OCI-LY7 (cell line): Measurements from ENCODE around the gene DGKZ. TPM values are rescaled to one million over a fixed set of nuclear protein-coding genes. Genes with fewer than 3 reads are reported as not detected.

Experiments used
- BruUV-seq: library from RNA; stranded (reverse); fragments of 400-500 nt; replicated peaks from 2 replicates; lab custom pipeline; 2021; lab: Mats Ljungman, UMichigan
- CTCF ChIA-PET: fragments of 300-600 bp; sonication (Branson Sonifier 250); formaldehyde crosslinking; loops from one replicate; lab custom pipeline; 2022; ENCODE audit warnings: antibody characterized with exemption; ENCODE audit not compliant: unreplicated experiment; lab: Charles Lee
- POLR2A ChIA-PET: fragments of 300-600 bp; sonication (Branson Sonifier 250); formaldehyde crosslinking; loops from one replicate; lab custom pipeline; 2022; ENCODE audit warnings: antibody characterized with exemption; lab: Charles Lee
- DNase-seq: peaks from one replicate; pipeline ENCODE4 v3.0.0-alpha.2; 2015; ENCODE audit warnings: low spot score
- H2AFZ ChIP-seq: fragments of 200-600 bp; sonication (generic), shearing (Covaris generic); 2 replicates; pipeline ENCODE4 v1.6.1; 2014; ENCODE audit warnings: mild to moderate bottlenecking, antibody characterized with exemption, low read length, moderate library complexity
- H3K27ac ChIP-seq: fragments of 200-600 bp; sonication (generic); 2 replicates; pipeline ENCODE4 v1.5.1; 2014; ENCODE audit warnings: mixed run types, low read depth, mild to moderate bottlenecking, moderate library complexity, low read length, inconsistent platforms; ENCODE audit not compliant: poor library complexity, severe bottlenecking
- H3K36me3 ChIP-seq: fragments of 200-600 bp; sonication (generic); 2 replicates; pipeline ENCODE4 v1.6.1; 2014; ENCODE audit warnings: mild to moderate bottlenecking, antibody characterized with exemption, low read length, moderate library complexity, mixed read lengths; ENCODE audit not compliant: insufficient read depth
- H3K4me1 ChIP-seq: fragments of 200-600 bp; sonication (generic); 2 replicates; pipeline ENCODE4 v1.5.1; 2014; ENCODE audit warnings: mild to moderate bottlenecking, low read length; ENCODE audit not compliant: insufficient read depth, poor library complexity, severe bottlenecking
- H3K4me2 ChIP-seq: fragments of 200-600 bp; sonication (generic); 2 replicates; pipeline ENCODE4 v1.6.1; 2014; ENCODE audit warnings: mild to moderate bottlenecking, low read length
- H3K4me3 ChIP-seq: fragments of 200-600 bp; sonication (generic); 2 replicates; pipeline ENCODE4 v1.5.1; 2014; ENCODE audit warnings: mild to moderate bottlenecking, low read depth, low read length; ENCODE audit not compliant: poor library complexity, severe bottlenecking
- H3K79me2 ChIP-seq: fragments of 200-600 bp; sonication (generic); 2 replicates; pipeline ENCODE4 v1.6.1; 2016; ENCODE audit warnings: low read depth, mild to moderate bottlenecking, low read length, moderate library complexity, mixed read lengths; ENCODE audit not compliant: insufficient read depth
- H3K9me2 ChIP-seq: fragments of 200-600 bp; sonication (generic); 2 replicates; pipeline ENCODE4 v1.6.1; 2016; ENCODE audit warnings: mild to moderate bottlenecking, low read length, mixed read lengths; ENCODE audit not compliant: insufficient read depth
- H3K9me3 ChIP-seq: fragments of 200-600 bp; sonication (generic); 2 replicates; pipeline ENCODE4 v1.6.1; 2014; ENCODE audit warnings: mild to moderate bottlenecking, mixed run types, low read length, mixed read lengths
- H4K20me1 ChIP-seq: fragments of 200-600 bp; sonication (generic); 2 replicates; pipeline ENCODE4 v1.6.1; 2014; ENCODE audit warnings: mild to moderate bottlenecking, antibody characterized with exemption, low read length, moderate library complexity, mixed read lengths; ENCODE audit not compliant: insufficient read depth
- EZH2phosphoT487 ChIP-seq: fragments of 200-600 bp; sonication (generic); IDR thresholded peaks from 2 replicates; pipeline ENCODE4 v1.6.1; 2018; ENCODE audit warnings: low read depth, borderline replicate concordance, mild to moderate bottlenecking, mixed run types, antibody characterized with exemption, low read length, moderate library complexity, mixed read lengths
- intact Hi-C: fragments of 100-400 bp; cut with micrococcal nuclease; formaldehyde crosslinking; loops from one replicate; pipeline ENCODE4 v1.10.0; 2022; ENCODE audit not compliant: unreplicated experiment
- total RNA-seq, 2 experiments: library from RNA; depleted of rRNA in 1 of 2; stranded (reverse); fragments of >200 nt in 1 of 2; shearing (Covaris generic) in 1 of 2; gene quantifications; 2 replicates each; pipeline ENCODE4 v1.2.3, GENCODE V29; 2014 to 2022
- TF ChIP-seq, protein P1 (sequence below): fragments of 200-600 bp; sonication (generic); conservative IDR thresholded peaks from 2 replicates; pipeline ENCODE4 v1.5.1; 2014; ENCODE audit warnings: mild to moderate bottlenecking, antibody characterized with exemption, low read length, moderate library complexity, mixed read lengths

DGKZ gene
- total RNA-seq, 2 experiments from 2014 or later: 134 to 141 TPM

DNA sequence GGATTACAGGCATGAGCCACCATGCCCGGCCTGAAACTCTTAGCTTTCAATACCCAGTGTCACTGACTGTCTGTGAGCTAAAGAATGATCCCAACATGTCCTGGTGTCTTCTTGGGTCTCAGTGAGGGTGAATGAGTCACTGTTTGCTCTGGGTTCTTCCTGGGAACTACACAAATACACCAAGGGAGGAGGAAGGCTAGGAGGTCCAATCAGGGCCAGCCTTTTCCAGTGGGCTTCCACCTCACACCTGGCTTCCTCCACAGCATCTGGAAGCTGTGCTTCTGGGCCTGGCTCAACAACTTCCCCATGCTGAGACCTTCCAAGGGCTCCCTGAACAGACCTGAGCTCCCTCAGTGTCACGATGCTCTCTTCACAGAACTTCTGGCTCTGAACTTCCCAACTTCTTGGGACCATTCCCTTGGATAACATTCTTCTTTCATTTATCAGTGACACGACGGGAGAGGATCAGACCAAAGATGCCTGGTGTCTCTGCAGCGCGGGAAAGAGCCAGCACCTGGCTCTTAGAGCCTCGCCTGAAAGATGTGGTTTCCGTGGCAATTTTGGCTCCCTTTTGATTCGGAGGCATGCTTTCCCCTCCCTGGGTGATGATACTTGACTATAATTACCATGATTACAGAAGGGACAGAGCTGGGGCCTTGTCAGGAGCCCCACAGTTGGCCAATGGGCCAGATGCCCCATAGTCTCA, 66.7 kb downstream of the DGKZ start:
- Histone ChIP-seq H2AFZ (no peak overlapping the region), H3K4me3 (no peak overlapping the region), H3K9me2 (no peaks in the 10 kb centered on the region), H3K36me3 (peaks cover 53% of the 10 kb centered on the region; the same call in 1 of the 2 replicates), H3K79me2 (no peaks in the 10 kb centered on the region), H3K4me2 (no peak overlapping the region), H3K4me1 (no peaks in the 10 kb centered on the region), H4K20me1 (no peaks in the 10 kb centered on the region), H3K9me3 (no peaks in the 10 kb centered on the region), H3K27ac (no peak overlapping the region)
- TF ChIP-seq EZH2phosphoT487: no peak
- TF ChIP-seq, protein P1, sequence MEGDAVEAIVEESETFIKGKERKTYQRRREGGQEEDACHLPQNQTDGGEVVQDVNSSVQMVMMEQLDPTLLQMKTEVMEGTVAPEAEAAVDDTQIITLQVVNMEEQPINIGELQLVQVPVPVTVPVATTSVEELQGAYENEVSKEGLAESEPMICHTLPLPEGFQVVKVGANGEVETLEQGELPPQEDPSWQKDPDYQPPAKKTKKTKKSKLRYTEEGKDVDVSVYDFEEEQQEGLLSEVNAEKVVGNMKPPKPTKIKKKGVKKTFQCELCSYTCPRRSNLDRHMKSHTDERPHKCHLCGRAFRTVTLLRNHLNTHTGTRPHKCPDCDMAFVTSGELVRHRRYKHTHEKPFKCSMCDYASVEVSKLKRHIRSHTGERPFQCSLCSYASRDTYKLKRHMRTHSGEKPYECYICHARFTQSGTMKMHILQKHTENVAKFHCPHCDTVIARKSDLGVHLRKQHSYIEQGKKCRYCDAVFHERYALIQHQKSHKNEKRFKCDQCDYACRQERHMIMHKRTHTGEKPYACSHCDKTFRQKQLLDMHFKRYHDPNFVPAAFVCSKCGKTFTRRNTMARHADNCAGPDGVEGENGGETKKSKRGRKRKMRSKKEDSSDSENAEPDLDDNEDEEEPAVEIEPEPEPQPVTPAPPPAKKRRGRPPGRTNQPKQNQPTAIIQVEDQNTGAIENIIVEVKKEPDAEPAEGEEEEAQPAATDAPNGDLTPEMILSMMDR: no peak
- ChIA-PET POLR2A (interaction anchor here (0.6 kb wide), 1 partner anchor 181 kb away, joined by 3 read pairs; no protein-coding TSS in a partner anchor), CTCF (no interaction called here)
- no peak for DNase-seq
- no TSS peak for BruUV-seq
- intact Hi-C loops: no loop called here

GRCh38 chr11:46414466-46414796, 67.2 kb downstream of the DGKZ start:
- ChIA-PET CTCF (no interaction called here), POLR2A (no interaction called here)
- Histone ChIP-seq H3K79me2 (no peaks in the 10 kb centered on the region), H3K36me3 (peaks cover 50% of the 10 kb centered on the region; the same call in 1 of the 2 replicates), H3K9me3 (no peaks in the 10 kb centered on the region), H3K27ac (no peak overlapping the region), H3K9me2 (no peaks in the 10 kb centered on the region), H4K20me1 (no peaks in the 10 kb centered on the region), H3K4me2 (no peak overlapping the region), H3K4me3 (no peak overlapping the region), H3K4me1 (no peaks in the 10 kb centered on the region), H2AFZ (no peak overlapping the region)
- no TSS peak for BruUV-seq
- intact Hi-C loops: no loop called here
- TF ChIP-seq EZH2phosphoT487: no peak
- TF ChIP-seq, protein P1: no peak
- no peak for DNase-seq

DNA sequence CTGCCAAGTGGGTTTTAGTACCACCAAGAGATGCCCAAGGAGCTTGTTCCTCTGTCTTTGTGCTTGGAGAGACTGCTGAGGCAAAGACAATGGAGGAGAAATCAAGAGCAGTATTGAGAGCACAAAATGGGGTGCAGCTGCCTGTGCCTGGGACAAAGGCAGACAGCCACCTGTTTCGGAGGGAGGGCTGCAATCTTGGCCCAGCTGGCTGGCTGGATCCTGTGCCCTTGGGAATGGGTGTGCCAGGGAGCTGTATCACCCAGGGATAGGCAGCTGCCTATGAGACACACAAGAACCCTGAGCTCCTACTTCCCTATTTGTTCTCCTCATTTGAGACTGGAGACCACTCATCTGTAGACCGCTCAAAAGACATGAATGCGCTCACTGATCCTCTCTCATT, 67.6 kb downstream of the DGKZ start:
- Histone ChIP-seq H3K36me3 (peaks cover 46% of the 10 kb centered on the region; the same call in 1 of the 2 replicates), H3K79me2 (no peaks in the 10 kb centered on the region), H2AFZ (no peak overlapping the region), H4K20me1 (no peaks in the 10 kb centered on the region), H3K27ac (no peak overlapping the region), H3K4me3 (no peak overlapping the region), H3K4me1 (no peaks in the 10 kb centered on the region), H3K4me2 (no peak overlapping the region), H3K9me2 (no peaks in the 10 kb centered on the region), H3K9me3 (no peaks in the 10 kb centered on the region)
- no peak for TF ChIP-seq EZH2phosphoT487
- TF ChIP-seq, protein P1: no peak
- intact Hi-C loops: no loop called here
- POLR2A ChIA-PET: no interaction called here
- no peak for DNase-seq
- BruUV-seq: no TSS peak
- CTCF ChIA-PET: no interaction called here
